Sigmoid colon (tissue), 7 donors: Measurements from ENCODE around the gene ARHGEF11. TPM values are rescaled to one million over a fixed set of nuclear protein-coding genes. Genes with fewer than 3 reads are reported as not detected.

Experiments
- DNase-seq: peaks from one replicate; pipeline ENCODE4 v3.0.0-alpha.2; 2019
- H3K27ac ChIP-seq, 4 donors: fragments of 200-600 bp; sonication (generic); one replicate each; pipeline ENCODE4 v1.5.1; 2016 to 2019; ENCODE audit warnings: mild to moderate bottlenecking in 1 of 4
- H3K27me3 ChIP-seq, 3 donors: fragments of 200-600 bp; sonication (generic); one replicate each; pipeline ENCODE4 v1.5.1; 2019; ENCODE audit warnings: mild to moderate bottlenecking in 1 of 3
- H3K36me3 ChIP-seq, 4 donors: fragments of 200-600 bp; sonication (generic); one replicate each; pipeline ENCODE4 v1.5.1; 2016 to 2019
- H3K4me1 ChIP-seq, 4 donors: fragments of 200-600 bp; sonication (generic); one replicate each; pipeline ENCODE4 v1.5.1; 2017 to 2019
- H3K4me3 ChIP-seq, 4 donors: fragments of 200-600 bp; sonication (generic); one replicate each; pipeline ENCODE4 v1.5.1; 2017 to 2019; ENCODE audit warnings: mild to moderate bottlenecking in 2 of 4, moderate library complexity in 1 of 4
- H3K9me3 ChIP-seq, 4 donors: fragments of 200-600 bp in 3 of 4; sonication (generic) in 3 of 4; one replicate each; pipeline versions ENCODE4 v1.5.1 to v1.6.1; 2013 to 2019
- CTCF ChIP-seq, 4 experiments: fragments of 450-650 bp in 3 of 4; fragments of 200-600 bp in 1 of 4; IDR thresholded peaks; one replicate each; pipeline ENCODE4 v1.5.1; 2016 to 2019; ENCODE audit warnings: antibody characterized with exemption in 4 of 4, mild to moderate bottlenecking in 3 of 4, moderate library complexity in 2 of 4
- EP300 ChIP-seq, 4 donors: sonication (generic); formaldehyde crosslinking; IDR thresholded peaks; one replicate each; pipeline ENCODE4 v1.6.1; 2017; ENCODE audit warnings: antibody characterized with exemption in 4 of 4
- POLR2A ChIP-seq, 2 donors: fragments of 450-650 bp; IDR thresholded peaks; one replicate each; pipeline ENCODE4 v1.6.1; 2016; ENCODE audit warnings: antibody characterized with exemption in 2 of 2, mild to moderate bottlenecking in 2 of 2, moderate library complexity in 2 of 2
- POLR2AphosphoS5 ChIP-seq, 4 donors: sonication (generic); formaldehyde crosslinking; IDR thresholded peaks; one replicate each; pipeline ENCODE4 v1.6.1; 2017; ENCODE audit warnings: antibody characterized with exemption in 4 of 4
- WGBS, 2 donors: extraction: QIAGEN DNeasy Blood & Tissue Kit; methylation state at CpG; one replicate each; pipeline ENCODE4 v1.1.7; 2013; 5-methylcytosine and 5-hydroxymethylcytosine counted together
- intact Hi-C: fragments of 100-400 bp; cut with DNase I; formaldehyde crosslinking; loops from one replicate; pipeline ENCODE4 v1.15.1; 2023
- polyA plus RNA-seq, 3 donors: library from polyadenylated mRNA; stranded (reverse); fragments of 200-250 nt; gene quantifications; one replicate each; pipeline ENCODE4 v1.2.3, GENCODE V29; 2013
- total RNA-seq, 4 donors: library from RNA; depleted of rRNA; stranded (reverse); fragments of >200 nt; gene quantifications; one replicate each; pipeline ENCODE4 v1.1.0, GENCODE V29; 2016
- donor health status: healthy with polysubstance abuse.
- donor health status: Bipolar disorder and iron deficiency.
- donor health status: healthy.

ARHGEF11 gene
- total and polyA plus RNA-seq, 7 donors = 14.8 to 46.8 (median 27.5) TPM

GRCh38 chr1:156970017-156970416 lies 75.5 kb downstream of the ARHGEF11 start:
- H3K36me3 ChIP-seq = peaks cover 0 to 97% (median 25%) of the 10 kb centered on the region in 4 donors
- no peak overlapping the region for H3K4me3 ChIP-seq
- DNase-seq = no peak
- 80 to 87% methylated on average over 3 of the region's 3 CpGs for WGBS, 2 donors
- H3K27ac ChIP-seq = no peak overlapping the region
- no peaks in the 10 kb centered on the region for H3K27me3 ChIP-seq
- intact Hi-C loops = no loop called here
- H3K9me3 ChIP-seq = no peaks in the 10 kb centered on the region
- TF ChIP-seq CTCF (IDR thresholded peaks at IDR 0.05) (no peak), POLR2A (IDR thresholded peaks at IDR 0.05) (no peak), POLR2AphosphoS5 (IDR thresholded peaks at IDR 0.05) (no peak), EP300 (IDR thresholded peaks at IDR 0.05) (no peak)
- no peaks in the 10 kb centered on the region for H3K4me1 ChIP-seq

DNA sequence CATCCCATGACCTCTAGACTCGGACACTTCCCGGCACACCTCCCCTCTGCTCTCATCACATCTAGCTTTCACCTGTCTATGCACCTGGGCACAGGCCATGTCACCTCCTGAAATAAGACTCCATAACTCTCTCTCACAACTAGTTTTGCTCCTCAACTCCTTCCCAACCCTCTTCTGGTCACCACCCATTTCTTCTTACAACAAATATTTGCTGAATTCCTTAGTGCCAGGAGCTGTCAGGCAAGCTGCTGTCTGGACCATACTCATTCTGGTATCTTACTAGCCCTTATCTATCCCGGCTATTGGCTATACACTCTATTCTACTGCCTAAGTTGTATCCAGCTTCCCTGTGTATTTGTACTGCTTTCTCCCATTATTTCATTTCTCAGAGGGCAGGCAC lies 76.0 kb downstream of the ARHGEF11 start:
- no peaks in the 10 kb centered on the region for H3K27me3 ChIP-seq
- no peak for DNase-seq
- no peaks in the 10 kb centered on the region for H3K4me1 ChIP-seq
- no peak overlapping the region for H3K4me3 ChIP-seq
- TF ChIP-seq POLR2A (IDR thresholded peaks at IDR 0.05) (no peak), CTCF (IDR thresholded peaks at IDR 0.05) (no peak), EP300 (IDR thresholded peaks at IDR 0.05) (no peak), POLR2AphosphoS5 (IDR thresholded peaks at IDR 0.05) (no peak)
- intact Hi-C loops = no loop called here
- peaks cover 0 to 96% (median 25%) of the 10 kb centered on the region in 4 donors for H3K36me3 ChIP-seq
- WGBS, 2 donors = 80 to 93% methylated on average over 3 of the region's 3 CpGs
- H3K9me3 ChIP-seq = no peaks in the 10 kb centered on the region
- H3K27ac ChIP-seq = no peak overlapping the region

DNA sequence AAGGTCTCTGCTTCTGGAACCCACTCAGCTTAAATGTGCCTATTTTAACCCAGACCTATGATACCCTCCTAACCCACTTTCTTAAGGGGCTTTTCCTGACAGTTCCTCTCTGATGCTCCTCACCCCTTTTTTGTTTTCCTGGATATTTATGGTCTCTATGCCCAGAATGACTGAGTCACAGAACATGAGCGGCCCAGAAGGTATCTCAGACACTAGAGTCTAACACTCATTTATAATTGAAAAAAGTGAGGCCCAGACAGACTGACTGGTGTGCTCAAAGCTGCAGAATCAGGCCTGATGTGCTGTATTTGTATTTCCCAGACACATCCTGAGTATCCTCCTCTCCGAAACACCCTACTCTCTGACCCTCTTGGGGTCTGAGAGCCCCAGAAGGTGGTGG lies 81.1 kb downstream of the ARHGEF11 start:
- TF ChIP-seq EP300 (IDR thresholded peaks at IDR 0.05) = no peak
- no peak for TF ChIP-seq CTCF (IDR thresholded peaks at IDR 0.05)
- no peak for TF ChIP-seq POLR2AphosphoS5 (IDR thresholded peaks at IDR 0.05)
- TF ChIP-seq POLR2A (IDR thresholded peaks at IDR 0.05) = no peak
- H3K9me3 ChIP-seq = no peaks in the 10 kb centered on the region
- intact Hi-C loops = loop anchor here (5.0 kb wide), 1 partner anchor 108 kb away; no protein-coding TSS in a partner anchor
- no peaks in the 10 kb centered on the region for H3K4me1 ChIP-seq
- no peak overlapping the region for H3K27ac ChIP-seq
- no peaks in the 10 kb centered on the region for H3K27me3 ChIP-seq
- H3K36me3 ChIP-seq = peaks cover 23 to 96% (median 35%) of the 10 kb centered on the region in 4 donors
- 94 to 95% methylated on average over 2 of the region's 2 CpGs for WGBS, 2 donors
- no peak for DNase-seq
- H3K4me3 ChIP-seq = no peak overlapping the region

GRCh38 chr1:156963621-156964020 lies 81.9 kb downstream of the ARHGEF11 start:
- DNase-seq = no peak
- no peaks in the 10 kb centered on the region for H3K27me3 ChIP-seq
- 31 to 34% methylated on average over 3 of the region's 3 CpGs for WGBS, 2 donors
- TF ChIP-seq POLR2AphosphoS5 (IDR thresholded peaks at IDR 0.05) = no peak
- TF ChIP-seq POLR2A (IDR thresholded peaks at IDR 0.05) = no peak
- no peak for TF ChIP-seq EP300 (IDR thresholded peaks at IDR 0.05)
- TF ChIP-seq CTCF (IDR thresholded peaks at IDR 0.05) = no peak
- peaks cover 23 to 97% (median 34%) of the 10 kb centered on the region in 4 donors for H3K36me3 ChIP-seq
- H3K4me3 ChIP-seq = no peak overlapping the region
- H3K9me3 ChIP-seq = no peaks in the 10 kb centered on the region
- no peaks in the 10 kb centered on the region for H3K4me1 ChIP-seq
- intact Hi-C loops = loop anchor here (5.0 kb wide), 1 partner anchor 109 kb away; no protein-coding TSS in a partner anchor
- H3K27ac ChIP-seq = no peak overlapping the region

DNA sequence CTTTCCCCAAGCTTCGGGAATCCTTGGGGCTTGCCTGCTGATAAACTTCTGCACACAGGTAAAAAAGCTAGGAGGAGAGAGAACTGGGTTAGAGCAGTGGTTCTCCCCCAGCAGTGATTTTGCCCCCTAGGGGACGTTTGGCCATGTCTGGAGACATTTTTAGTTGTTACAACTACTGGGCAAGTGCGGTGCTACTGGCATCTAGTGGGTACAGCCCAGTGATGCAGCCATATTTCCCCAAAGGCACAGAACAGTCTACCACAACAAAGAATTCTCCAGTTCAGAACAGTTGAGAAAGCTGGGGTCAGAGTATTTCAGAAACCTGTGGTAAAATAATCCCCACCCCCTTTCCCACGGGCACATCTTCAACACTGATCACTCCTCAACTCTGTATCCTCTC lies 83.8 kb downstream of the ARHGEF11 start:
- H3K27me3 ChIP-seq = no peaks in the 10 kb centered on the region
- H3K4me3 ChIP-seq = no peak overlapping the region
- no peaks in the 10 kb centered on the region for H3K9me3 ChIP-seq
- TF ChIP-seq POLR2A (IDR thresholded peaks at IDR 0.05) = no peak
- no peak for TF ChIP-seq POLR2AphosphoS5 (IDR thresholded peaks at IDR 0.05)
- no peak for TF ChIP-seq EP300 (IDR thresholded peaks at IDR 0.05)
- TF ChIP-seq CTCF (IDR thresholded peaks at IDR 0.05) = no peak
- no peak overlapping the region for H3K27ac ChIP-seq
- DNase-seq = no peak
- H3K4me1 ChIP-seq = no peaks in the 10 kb centered on the region
- intact Hi-C loops = loop anchor here (5.0 kb wide), 1 partner anchor 111 kb away; no protein-coding TSS in a partner anchor
- 68 to 75% methylated on average over 4 of the region's 4 CpGs for WGBS, 2 donors
- H3K36me3 ChIP-seq = peaks cover 27 to 98% (median 41%) of the 10 kb centered on the region in 4 donors
